Adrenal gland (tissue), 5 donors: ENCODE data around the gene VSIG10L.

Experiments used
- POLR2A ChIP-seq, 2 donors: fragments of 450-650 bp; IDR thresholded peaks; one replicate each; pipeline ENCODE4 v1.6.1; 2017; ENCODE audit warnings: antibody characterized with exemption in 2 of 2, mild to moderate bottlenecking in 2 of 2, moderate library complexity in 1 of 2
- TF ChIP-seq, protein P1 (sequence below), 6 experiments: fragments of 450-650 bp in 4 of 6; fragments of 200-600 bp in 2 of 6; sonication (generic) in 1 of 6; IDR thresholded peaks; 1 replicate in 5 of 6; 2 replicates in 1 of 6; pipeline versions ENCODE4 v1.5.1 to v1.8.0; 2016 to 2021; ENCODE audit warnings: antibody characterized with exemption in 6 of 6, mild to moderate bottlenecking in 2 of 6, moderate library complexity in 1 of 6
- donor health status: DM: no; HTN: no; CAD: no.

GRCh38 chr19:51356159-51356801 is 14.3 kb upstream of the VSIG10L start:
- no peak for TF ChIP-seq POLR2A (IDR thresholded peaks at IDR 0.05)
- TF ChIP-seq, protein P1, sequence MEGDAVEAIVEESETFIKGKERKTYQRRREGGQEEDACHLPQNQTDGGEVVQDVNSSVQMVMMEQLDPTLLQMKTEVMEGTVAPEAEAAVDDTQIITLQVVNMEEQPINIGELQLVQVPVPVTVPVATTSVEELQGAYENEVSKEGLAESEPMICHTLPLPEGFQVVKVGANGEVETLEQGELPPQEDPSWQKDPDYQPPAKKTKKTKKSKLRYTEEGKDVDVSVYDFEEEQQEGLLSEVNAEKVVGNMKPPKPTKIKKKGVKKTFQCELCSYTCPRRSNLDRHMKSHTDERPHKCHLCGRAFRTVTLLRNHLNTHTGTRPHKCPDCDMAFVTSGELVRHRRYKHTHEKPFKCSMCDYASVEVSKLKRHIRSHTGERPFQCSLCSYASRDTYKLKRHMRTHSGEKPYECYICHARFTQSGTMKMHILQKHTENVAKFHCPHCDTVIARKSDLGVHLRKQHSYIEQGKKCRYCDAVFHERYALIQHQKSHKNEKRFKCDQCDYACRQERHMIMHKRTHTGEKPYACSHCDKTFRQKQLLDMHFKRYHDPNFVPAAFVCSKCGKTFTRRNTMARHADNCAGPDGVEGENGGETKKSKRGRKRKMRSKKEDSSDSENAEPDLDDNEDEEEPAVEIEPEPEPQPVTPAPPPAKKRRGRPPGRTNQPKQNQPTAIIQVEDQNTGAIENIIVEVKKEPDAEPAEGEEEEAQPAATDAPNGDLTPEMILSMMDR (IDR thresholded peaks at IDR 0.05) = no peak
